Right kidney (tissue), 1 donor: Measurements from ENCODE around the gene ZNF552.
"Not testable (repeated sequence)": the region's sequence is repeated elsewhere in the genome, so short reads cannot be mapped to it uniquely, and the experiment has no call there.

Source experiments
- DNase-seq: peaks from one replicate; pipeline ENCODE4 v3.0.0-alpha.2; 2016

Gene ZNF552

GRCh38 chr19:57819475-57820148, 4.9 kb upstream of the ZNF552 start:
- DNase-seq, result peak; percentile 74

- DNase-seq, result no peak
Observed at GRCh38 chr19:57818378-57818777, 3.7 kb upstream of the ZNF552 start.

GRCh38 chr19:57817976-57818375, 3.3 kb upstream of the ZNF552 start:
- DNase-seq, result no peak

- no peak for DNase-seq
Observed at GRCh38 chr19:57816652-57817051, 1.9 kb upstream of the ZNF552 start.

GRCh38 chr19:57815247-57816075, 748 bp upstream of the ZNF552 start:
- no peak for DNase-seq

GRCh38 chr19:57813919-57814504, 701 bp downstream of the ZNF552 start:
- no peak for DNase-seq

- DNase-seq, result not testable (repeated sequence)
Observed at GRCh38 chr19:57812975-57813820, 1.5 kb downstream of the ZNF552 start.

- no peak for DNase-seq
Observed at GRCh38 chr19:57812226-57812625, 2.5 kb downstream of the ZNF552 start.

GRCh38 chr19:57810410-57811295, 4.1 kb downstream of the ZNF552 start:
- not testable (repeated sequence) for DNase-seq

- DNase-seq, result no peak
Observed at GRCh38 chr19:57807541-57807940, 7.2 kb downstream of the ZNF552 start.

- DNase-seq, result peak; percentile 82
Observed at GRCh38 chr19:57803594-57804325, 11.0 kb downstream of the ZNF552 start.

GRCh38 chr19:57803265-57803593, 11.5 kb downstream of the ZNF552 start:
- no peak for DNase-seq

- DNase-seq, result no peak
Observed at GRCh38 chr19:57802269-57802668, 12.4 kb downstream of the ZNF552 start.

GRCh38 chr19:57800696-57801095, 14.0 kb downstream of the ZNF552 start:
- DNase-seq, result no peak

- not testable (repeated sequence) for DNase-seq
Observed at GRCh38 chr19:57796580-57796979, 18.1 kb downstream of the ZNF552 start.

- no peak for DNase-seq
Observed at GRCh38 chr19:57789288-57789687, 25.4 kb downstream of the ZNF552 start.

GRCh38 chr19:57788114-57788692, 26.5 kb downstream of the ZNF552 start:
- no peak for DNase-seq

- DNase-seq, result no peak
Observed at GRCh38 chr19:57786906-57787305, 27.8 kb downstream of the ZNF552 start.

GRCh38 chr19:57786286-57786685, 28.4 kb downstream of the ZNF552 start:
- DNase-seq, result no peak

GRCh38 chr19:57779220-57779845, 35.4 kb downstream of the ZNF552 start:
- DNase-seq, result no peak
